ENCODE data around the gene SLC26A3.

SLC26A3 gene

GRCh38 chr7:107779647-107780099 is 23.4 kb downstream of the SLC26A3 start:
- Histone ChIP-seq H3K9me3 (replicated peaks; ENCODE audit: insufficient read depth, low read length) (no peaks in the 10 kb centered on the region), H3F3A (ENCODE audit: insufficient read depth, low read length) (no peaks in the 10 kb centered on the region), H3K36me3 (replicated peaks; ENCODE audit: insufficient read depth, low read length) (no peaks in the 10 kb centered on the region), H3K79me2 (ENCODE audit: low read length) (no peaks in the 10 kb centered on the region), H3K9me2 (replicated peaks; ENCODE audit: insufficient read depth, low read length) (no peaks in the 10 kb centered on the region), H3K9ac (ENCODE audit: low read length) (no peak overlapping the region), H3K4me1 (ENCODE audit: low read length) (no peaks in the 10 kb centered on the region), H3K4me3 (ENCODE audit: low read length) (no peak overlapping the region), H3K27ac (ENCODE audit: low read length) (no peak overlapping the region), H3K27me3 (replicated peaks; ENCODE audit: insufficient read depth, low read length) (no peaks in the 10 kb centered on the region), H4K20me1 (ENCODE audit: insufficient read depth, low read length) (no peaks in the 10 kb centered on the region), H3K4me2 (ENCODE audit: low read depth, low read length) (no peak overlapping the region), H2AFZ (ENCODE audit: low read length) (no peak overlapping the region)
- no peak for TF ChIP-seq CTCF (IDR thresholded peaks at IDR 0.05; ENCODE audit: low read length)
- no peak for TF ChIP-seq EZH2 (optimal IDR thresholded peaks at IDR 0.05; ENCODE audit: low read depth, low read length)
- no peak for TF ChIP-seq EZH2phosphoT487 (IDR thresholded peaks at IDR 0.05; ENCODE audit: low read length)
- no peak for DNase-seq

- Histone ChIP-seq H3K9ac (ENCODE audit: low read length) (no peak overlapping the region), H3K4me2 (ENCODE audit: low read depth, low read length) (no peak overlapping the region), H3K4me3 (ENCODE audit: low read length) (no peak overlapping the region), H3K9me2 (replicated peaks; ENCODE audit: insufficient read depth, low read length) (no peaks in the 10 kb centered on the region), H2AFZ (ENCODE audit: low read length) (no peak overlapping the region), H3K79me2 (ENCODE audit: low read length) (no peaks in the 10 kb centered on the region), H3K9me3 (replicated peaks; ENCODE audit: insufficient read depth, low read length) (no peaks in the 10 kb centered on the region), H4K20me1 (ENCODE audit: insufficient read depth, low read length) (no peaks in the 10 kb centered on the region), H3F3A (ENCODE audit: insufficient read depth, low read length) (no peaks in the 10 kb centered on the region), H3K27me3 (replicated peaks; ENCODE audit: insufficient read depth, low read length) (no peaks in the 10 kb centered on the region), H3K27ac (ENCODE audit: low read length) (no peak overlapping the region), H3K36me3 (replicated peaks; ENCODE audit: insufficient read depth, low read length) (no peaks in the 10 kb centered on the region), H3K4me1 (ENCODE audit: low read length) (no peaks in the 10 kb centered on the region)
- DNase-seq, result no peak
- TF ChIP-seq EZH2phosphoT487 (IDR thresholded peaks at IDR 0.05; ENCODE audit: low read length) (no peak), EZH2 (optimal IDR thresholded peaks at IDR 0.05; ENCODE audit: low read depth, low read length) (no peak), CTCF (IDR thresholded peaks at IDR 0.05; ENCODE audit: low read length) (no peak)
These were observed 24.7 kb downstream of the SLC26A3 start for GRCh38 chr7:107778283-107778682.

- no peak overlapping the region for H3K27ac ChIP-seq (ENCODE audit: low read length)
- no peak overlapping the region for H3K9ac ChIP-seq (ENCODE audit: low read length)
- H3K4me1 ChIP-seq (ENCODE audit: low read length), result no peaks in the 10 kb centered on the region
- no peaks in the 10 kb centered on the region for H3K9me3 ChIP-seq (replicated peaks; ENCODE audit: insufficient read depth, low read length)
- H3K36me3 ChIP-seq (replicated peaks; ENCODE audit: insufficient read depth, low read length), result no peaks in the 10 kb centered on the region
- no peaks in the 10 kb centered on the region for H3K27me3 ChIP-seq (replicated peaks; ENCODE audit: insufficient read depth, low read length)
- no peaks in the 10 kb centered on the region for H3F3A ChIP-seq (ENCODE audit: insufficient read depth, low read length)
- H3K9me2 ChIP-seq (replicated peaks; ENCODE audit: insufficient read depth, low read length), result no peaks in the 10 kb centered on the region
- no peak overlapping the region for H2AFZ ChIP-seq (ENCODE audit: low read length)
- H3K79me2 ChIP-seq (ENCODE audit: low read length), result no peaks in the 10 kb centered on the region
- no peak for DNase-seq
- no peak for TF ChIP-seq EZH2 (optimal IDR thresholded peaks at IDR 0.05; ENCODE audit: low read depth, low read length)
- no peak for TF ChIP-seq EZH2phosphoT487 (IDR thresholded peaks at IDR 0.05; ENCODE audit: low read length)
- no peak for TF ChIP-seq CTCF (IDR thresholded peaks at IDR 0.05; ENCODE audit: low read length)
- no peaks in the 10 kb centered on the region for H4K20me1 ChIP-seq (ENCODE audit: insufficient read depth, low read length)
- no peak overlapping the region for H3K4me2 ChIP-seq (ENCODE audit: low read depth, low read length)
- no peak overlapping the region for H3K4me3 ChIP-seq (ENCODE audit: low read length)
These were observed 25.3 kb downstream of the SLC26A3 start for GRCh38 chr7:107777702-107778101.
